OCI-LY3 (cell line): ENCODE results near the gene COQ8B.

Experiments
- H2AFZ ChIP-seq: fragments of 200-600, 300-600 bp; shearing (Covaris generic); 2 replicates; pipeline ENCODE4 v1.6.0; 2014; ENCODE audit warnings: antibody characterized with exemption, low read depth, low read length
- H3K27ac ChIP-seq: fragments of 200-600, 300-600 bp; sonication (generic); 2 replicates; pipeline ENCODE4 v1.5.1; 2014; ENCODE audit warnings: mild to moderate bottlenecking, low read length, moderate library complexity, mixed read lengths
- H3K27me3 ChIP-seq: fragments of 200-600, 300-600 bp; sonication (generic); 2 replicates; pipeline ENCODE4 v1.6.1; 2014; ENCODE audit warnings: low read depth, low read length, mixed read lengths
- H3K36me3 ChIP-seq: fragments of 200-600, 300-600 bp; sonication (generic); replicated peaks from 2 replicates; pipeline ENCODE3; 2014; ENCODE audit warnings: low read depth, low read length, mixed read lengths
- H3K4me1 ChIP-seq: fragments of 300-600, 200-600 bp; sonication (generic); 2 replicates; pipeline ENCODE4 v1.6.1; 2014; ENCODE audit warnings: low read length, mixed read lengths
- H3K4me2 ChIP-seq: fragments of 200-600, 300-600 bp; sonication (generic); 2 replicates; pipeline ENCODE4 v1.6.1; 2014; ENCODE audit warnings: low read length, mixed read lengths
- H3K4me3 ChIP-seq: fragments of 300-600, 200-600 bp; sonication (generic); 2 replicates; pipeline ENCODE4 v1.5.1; 2014; ENCODE audit warnings: antibody characterized with exemption, mild to moderate bottlenecking, low read length, moderate library complexity
- H3K79me2 ChIP-seq: fragments of 300-600, 200-600 bp; shearing (Covaris generic); 2 replicates; pipeline ENCODE4 v1.6.1; 2014; ENCODE audit warnings: mild to moderate bottlenecking, low read length, mixed read lengths
- H3K9ac ChIP-seq: fragments of 300-600, 200-600 bp; shearing (Covaris generic); 2 replicates; pipeline ENCODE4 v1.6.0; 2014; ENCODE audit warnings: mild to moderate bottlenecking, low read length, moderate library complexity
- H3K9me3 ChIP-seq: fragments of 200-600, 300-600 bp; shearing (Covaris generic); 2 replicates; pipeline ENCODE4 v1.6.1; 2014; ENCODE audit warnings: low read length, mixed read lengths; ENCODE audit not compliant: insufficient read depth
- H4K20me1 ChIP-seq: fragments of 200-600, 300-600 bp; sonication (generic); 2 replicates; pipeline ENCODE4 v1.6.1; 2016; ENCODE audit warnings: low read length, mixed read lengths; ENCODE audit not compliant: insufficient read depth
- EZH2phosphoT487 ChIP-seq: fragments of 200-600 bp; shearing (Covaris generic); IDR thresholded peaks from 2 replicates; pipeline ENCODE4 v1.6.1; 2018; ENCODE audit warnings: antibody characterized with exemption, mixed run types, low read depth
- TF ChIP-seq, protein P1 (sequence below): fragments of 200-600, 300-600 bp; sonication (generic); IDR thresholded peaks from 2 replicates; pipeline ENCODE4 v1.5.1; 2014; ENCODE audit warnings: antibody characterized with exemption, low read length, low read depth

COQ8B gene

GRCh38 chr19:40684280-40684679 is 32.4 kb downstream of the COQ8B start:
- Histone ChIP-seq H3K36me3 (peaks cover 8% of the 10 kb centered on the region), H4K20me1 (no peaks in the 10 kb centered on the region), H3K9ac (no peak overlapping the region), H3K4me2 (no peak overlapping the region), H3K79me2 (no peaks in the 10 kb centered on the region), H3K27ac (no peak overlapping the region), H3K27me3 (no peaks in the 10 kb centered on the region), H3K4me1 (no peaks in the 10 kb centered on the region), H3K9me3 (no peaks in the 10 kb centered on the region), H3K4me3 (no peak overlapping the region), H2AFZ (no peak overlapping the region)
- no peak for TF ChIP-seq EZH2phosphoT487
- TF ChIP-seq, protein P1, sequence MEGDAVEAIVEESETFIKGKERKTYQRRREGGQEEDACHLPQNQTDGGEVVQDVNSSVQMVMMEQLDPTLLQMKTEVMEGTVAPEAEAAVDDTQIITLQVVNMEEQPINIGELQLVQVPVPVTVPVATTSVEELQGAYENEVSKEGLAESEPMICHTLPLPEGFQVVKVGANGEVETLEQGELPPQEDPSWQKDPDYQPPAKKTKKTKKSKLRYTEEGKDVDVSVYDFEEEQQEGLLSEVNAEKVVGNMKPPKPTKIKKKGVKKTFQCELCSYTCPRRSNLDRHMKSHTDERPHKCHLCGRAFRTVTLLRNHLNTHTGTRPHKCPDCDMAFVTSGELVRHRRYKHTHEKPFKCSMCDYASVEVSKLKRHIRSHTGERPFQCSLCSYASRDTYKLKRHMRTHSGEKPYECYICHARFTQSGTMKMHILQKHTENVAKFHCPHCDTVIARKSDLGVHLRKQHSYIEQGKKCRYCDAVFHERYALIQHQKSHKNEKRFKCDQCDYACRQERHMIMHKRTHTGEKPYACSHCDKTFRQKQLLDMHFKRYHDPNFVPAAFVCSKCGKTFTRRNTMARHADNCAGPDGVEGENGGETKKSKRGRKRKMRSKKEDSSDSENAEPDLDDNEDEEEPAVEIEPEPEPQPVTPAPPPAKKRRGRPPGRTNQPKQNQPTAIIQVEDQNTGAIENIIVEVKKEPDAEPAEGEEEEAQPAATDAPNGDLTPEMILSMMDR: no peak

DNA sequence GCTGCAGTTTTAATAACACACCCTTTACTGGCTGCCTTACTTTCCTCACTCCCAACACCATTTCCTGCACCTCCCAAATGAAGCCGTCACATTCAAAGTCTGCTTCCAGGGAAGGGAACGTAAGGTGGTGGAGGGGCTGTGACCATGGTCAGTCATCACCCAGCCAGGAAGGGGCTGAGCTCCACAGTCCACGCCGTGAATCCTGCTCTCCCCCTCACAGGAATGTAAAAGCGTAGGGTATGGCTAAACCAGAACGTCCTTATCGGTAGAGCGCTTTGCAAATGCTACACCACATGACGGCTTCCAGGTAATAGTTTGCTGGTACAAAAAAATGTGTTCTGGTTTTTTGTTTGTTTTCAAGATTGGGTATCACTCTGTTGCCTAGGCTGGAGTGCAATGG is 33.2 kb downstream of the COQ8B start:
- no peak overlapping the region for H3K4me3 ChIP-seq
- H3K9ac ChIP-seq: no peak overlapping the region
- H3K4me2 ChIP-seq: no peak overlapping the region
- peaks cover 8% of the 10 kb centered on the region for H3K36me3 ChIP-seq
- no peak overlapping the region for H2AFZ ChIP-seq
- no peaks in the 10 kb centered on the region for H3K4me1 ChIP-seq
- H4K20me1 ChIP-seq: no peaks in the 10 kb centered on the region
- H3K79me2 ChIP-seq: no peaks in the 10 kb centered on the region
- no peak overlapping the region for H3K27ac ChIP-seq
- no peaks in the 10 kb centered on the region for H3K27me3 ChIP-seq
- TF ChIP-seq, protein P1: no peak
- TF ChIP-seq EZH2phosphoT487: no peak
- no peaks in the 10 kb centered on the region for H3K9me3 ChIP-seq

DNA sequence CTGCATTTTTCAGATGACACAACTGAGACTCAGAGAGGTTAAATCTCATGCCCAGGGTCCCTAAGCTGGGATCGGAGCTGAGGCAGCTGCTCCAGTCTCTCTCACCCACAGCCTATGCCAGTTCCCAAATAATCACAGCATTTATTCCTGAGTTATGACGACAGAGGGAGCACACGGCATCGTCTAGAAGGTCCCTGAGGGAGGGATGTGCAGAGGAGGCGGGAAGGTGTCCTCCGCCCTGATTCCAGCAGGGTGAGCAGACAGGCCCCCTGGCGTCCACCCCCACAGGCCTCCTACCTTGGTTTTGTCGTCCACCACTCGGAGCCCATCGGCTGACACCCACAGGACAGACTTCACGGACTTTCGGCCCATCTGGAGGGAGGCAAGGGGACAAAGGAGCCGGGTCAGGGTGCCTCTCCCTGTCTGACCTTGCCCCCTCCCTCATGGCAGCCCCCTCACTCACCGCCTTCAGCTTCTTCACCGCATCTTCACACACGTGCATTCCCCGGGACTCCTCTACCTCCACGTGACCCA is 34.2 kb downstream of the COQ8B start:
- H2AFZ ChIP-seq: no peak overlapping the region
- peaks cover 8% of the 10 kb centered on the region for H3K36me3 ChIP-seq
- no peak overlapping the region for H3K27ac ChIP-seq
- H3K4me2 ChIP-seq: no peak overlapping the region
- no peak overlapping the region for H3K4me3 ChIP-seq
- TF ChIP-seq, protein P1: no peak
- no peak for TF ChIP-seq EZH2phosphoT487
- no peak overlapping the region for H3K9ac ChIP-seq
- no peaks in the 10 kb centered on the region for H4K20me1 ChIP-seq
- no peaks in the 10 kb centered on the region for H3K4me1 ChIP-seq
- no peaks in the 10 kb centered on the region for H3K27me3 ChIP-seq
- no peaks in the 10 kb centered on the region for H3K79me2 ChIP-seq
- H3K9me3 ChIP-seq: no peaks in the 10 kb centered on the region

DNA sequence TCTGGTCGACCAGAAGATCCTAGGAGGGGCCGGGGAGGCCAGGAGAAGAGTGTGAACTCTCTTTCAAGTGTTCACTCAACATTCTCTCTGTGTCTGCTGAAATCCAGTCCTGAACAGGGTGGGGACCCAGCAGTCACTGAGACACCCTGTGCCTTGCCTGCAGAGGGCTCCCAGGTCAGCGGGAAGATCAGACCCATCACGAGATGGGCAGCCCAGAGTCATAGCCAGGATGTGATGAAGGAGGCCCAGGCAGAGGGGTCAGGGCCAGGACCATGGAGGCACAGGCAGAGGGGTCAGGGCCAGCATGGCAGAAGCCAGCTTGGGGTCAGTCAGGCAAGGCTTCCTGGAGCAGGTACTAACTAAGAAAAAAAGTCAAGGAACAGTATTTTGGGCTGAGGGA is 35.6 kb downstream of the COQ8B start:
- Histone ChIP-seq H3K36me3 (peaks cover 8% of the 10 kb centered on the region), H3K9me3 (no peaks in the 10 kb centered on the region), H3K27ac (no peak overlapping the region), H3K9ac (no peak overlapping the region), H3K79me2 (no peaks in the 10 kb centered on the region), H3K27me3 (no peaks in the 10 kb centered on the region), H3K4me3 (no peak overlapping the region), H3K4me2 (no peak overlapping the region), H2AFZ (no peak overlapping the region), H3K4me1 (no peaks in the 10 kb centered on the region), H4K20me1 (no peaks in the 10 kb centered on the region)
- TF ChIP-seq, protein P1: no peak
- no peak for TF ChIP-seq EZH2phosphoT487
